ENCODE measurements around the gene MTMR1.

Gene MTMR1

GRCh38 chrX:150805736-150806135 is 112.5 kb downstream of the MTMR1 start:
- no peak for DNase-seq

DNA sequence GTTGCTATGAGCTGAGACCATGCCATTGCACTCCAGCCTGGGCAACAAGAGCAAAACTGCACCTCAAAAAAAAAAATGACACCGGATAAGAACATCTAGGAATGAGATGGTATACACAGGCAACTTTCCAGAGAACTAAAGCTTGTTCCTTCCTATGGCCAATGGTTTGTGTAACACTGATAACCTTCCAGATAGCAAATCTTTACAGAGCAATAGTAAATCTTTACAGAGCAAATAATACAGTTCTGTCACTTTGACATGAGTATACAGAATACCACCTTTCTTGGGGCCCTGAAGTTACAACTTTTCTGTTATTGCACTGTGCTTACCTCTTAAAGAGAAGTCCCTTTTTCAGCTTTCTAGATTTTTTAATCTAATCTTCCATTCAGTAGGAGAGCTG is 113.6 kb downstream of the MTMR1 start:
- no peak for DNase-seq

DNA sequence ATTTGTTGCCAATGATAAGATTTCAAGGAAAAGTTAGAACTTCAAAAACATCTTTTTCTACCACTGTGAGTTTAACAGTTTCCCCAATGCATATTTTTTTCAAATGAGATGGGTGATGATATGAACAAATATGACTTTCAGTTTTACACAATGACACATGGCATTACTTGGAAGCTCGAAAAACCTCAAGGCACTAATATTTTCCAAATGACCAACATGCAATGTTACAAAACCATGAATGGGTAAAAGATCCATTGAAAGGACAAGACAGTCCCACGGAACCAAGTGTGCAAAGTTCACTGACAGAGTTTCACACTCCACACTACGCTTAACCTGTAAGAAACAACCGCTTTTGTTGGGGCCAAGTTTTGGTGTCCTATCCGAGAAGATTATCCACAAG is 120.7 kb downstream of the MTMR1 start:
- DNase-seq, result no peak
